ENCODE measurements around the gene SF3A1.

SF3A1 gene

DNA sequence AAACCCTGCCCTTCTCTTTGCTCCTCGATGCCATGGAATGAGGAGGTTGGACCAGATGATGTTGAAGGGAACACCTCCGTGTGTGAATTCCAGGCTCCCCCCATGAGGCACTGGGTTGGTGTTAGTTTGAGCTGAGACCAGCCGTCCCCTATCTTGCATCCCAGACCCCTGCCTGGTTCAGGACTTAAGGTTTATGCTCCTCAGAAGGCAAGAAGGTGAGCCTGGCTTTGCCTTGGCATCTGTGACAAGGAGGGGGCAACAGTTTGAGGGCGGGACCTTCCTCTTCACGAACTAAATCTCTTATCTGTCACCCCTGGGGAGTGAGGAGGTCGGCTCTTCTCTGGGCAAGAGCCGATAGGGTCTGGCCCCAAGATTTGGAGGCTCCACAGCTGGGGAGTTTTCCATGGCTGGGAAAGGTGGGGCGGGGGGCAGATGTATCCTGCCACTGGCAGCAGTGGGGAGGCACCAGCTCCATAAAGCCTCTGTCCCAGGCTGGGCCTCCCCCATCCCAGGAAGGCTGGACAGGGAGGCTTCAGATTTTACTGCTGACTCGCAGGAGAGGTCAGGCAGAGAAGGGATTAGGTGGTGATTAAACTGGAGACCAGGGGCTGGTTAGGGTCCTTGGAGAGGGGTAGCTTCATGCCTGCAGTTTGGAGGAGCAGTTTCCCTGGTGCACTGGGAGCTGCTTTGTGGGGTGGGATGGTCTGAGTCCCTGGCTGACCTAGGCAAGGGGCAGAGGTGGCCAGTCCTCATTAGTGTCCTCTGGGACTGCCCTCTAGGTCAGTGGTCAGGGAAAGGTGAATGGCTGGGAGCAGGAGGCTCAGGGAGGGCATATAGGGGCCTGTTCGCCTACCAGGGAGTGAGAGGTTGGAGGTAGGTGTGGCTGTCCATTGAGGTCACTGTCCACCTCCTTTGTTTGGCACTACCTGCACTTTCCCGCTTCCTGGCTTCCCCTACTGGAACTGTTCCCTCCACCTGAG is 41.3 kb upstream of the SF3A1 start:
- peaks cover 2% of the 10 kb centered on the region for H3K79me2 ChIP-seq
- H3K9me3 ChIP-seq (ENCODE audit: control insufficient read depth, low read length): no peaks in the 10 kb centered on the region
- peak overlapping the region; percentile 64 for H3K4me2 ChIP-seq (ENCODE audit: low read length)
- H3K4me3 ChIP-seq (ENCODE audit: low read depth, low read length): peak overlapping the region; percentile 70
- no peaks in the 10 kb centered on the region for H3K27me3 ChIP-seq (ENCODE audit: control insufficient read depth, insufficient read depth, low read length)
- TF ChIP-seq, protein P1, sequence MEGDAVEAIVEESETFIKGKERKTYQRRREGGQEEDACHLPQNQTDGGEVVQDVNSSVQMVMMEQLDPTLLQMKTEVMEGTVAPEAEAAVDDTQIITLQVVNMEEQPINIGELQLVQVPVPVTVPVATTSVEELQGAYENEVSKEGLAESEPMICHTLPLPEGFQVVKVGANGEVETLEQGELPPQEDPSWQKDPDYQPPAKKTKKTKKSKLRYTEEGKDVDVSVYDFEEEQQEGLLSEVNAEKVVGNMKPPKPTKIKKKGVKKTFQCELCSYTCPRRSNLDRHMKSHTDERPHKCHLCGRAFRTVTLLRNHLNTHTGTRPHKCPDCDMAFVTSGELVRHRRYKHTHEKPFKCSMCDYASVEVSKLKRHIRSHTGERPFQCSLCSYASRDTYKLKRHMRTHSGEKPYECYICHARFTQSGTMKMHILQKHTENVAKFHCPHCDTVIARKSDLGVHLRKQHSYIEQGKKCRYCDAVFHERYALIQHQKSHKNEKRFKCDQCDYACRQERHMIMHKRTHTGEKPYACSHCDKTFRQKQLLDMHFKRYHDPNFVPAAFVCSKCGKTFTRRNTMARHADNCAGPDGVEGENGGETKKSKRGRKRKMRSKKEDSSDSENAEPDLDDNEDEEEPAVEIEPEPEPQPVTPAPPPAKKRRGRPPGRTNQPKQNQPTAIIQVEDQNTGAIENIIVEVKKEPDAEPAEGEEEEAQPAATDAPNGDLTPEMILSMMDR (IDR thresholded peaks at IDR 0.05): no peak
- no peak overlapping the region for H3K27ac ChIP-seq
- H3K36me3 ChIP-seq (ENCODE audit: control insufficient read depth, insufficient read depth, low read length): no peaks in the 10 kb centered on the region
- no peak overlapping the region for H3K9ac ChIP-seq
- H3K4me1 ChIP-seq: no peaks in the 10 kb centered on the region
- no peak overlapping the region for H2AFZ ChIP-seq

DNA sequence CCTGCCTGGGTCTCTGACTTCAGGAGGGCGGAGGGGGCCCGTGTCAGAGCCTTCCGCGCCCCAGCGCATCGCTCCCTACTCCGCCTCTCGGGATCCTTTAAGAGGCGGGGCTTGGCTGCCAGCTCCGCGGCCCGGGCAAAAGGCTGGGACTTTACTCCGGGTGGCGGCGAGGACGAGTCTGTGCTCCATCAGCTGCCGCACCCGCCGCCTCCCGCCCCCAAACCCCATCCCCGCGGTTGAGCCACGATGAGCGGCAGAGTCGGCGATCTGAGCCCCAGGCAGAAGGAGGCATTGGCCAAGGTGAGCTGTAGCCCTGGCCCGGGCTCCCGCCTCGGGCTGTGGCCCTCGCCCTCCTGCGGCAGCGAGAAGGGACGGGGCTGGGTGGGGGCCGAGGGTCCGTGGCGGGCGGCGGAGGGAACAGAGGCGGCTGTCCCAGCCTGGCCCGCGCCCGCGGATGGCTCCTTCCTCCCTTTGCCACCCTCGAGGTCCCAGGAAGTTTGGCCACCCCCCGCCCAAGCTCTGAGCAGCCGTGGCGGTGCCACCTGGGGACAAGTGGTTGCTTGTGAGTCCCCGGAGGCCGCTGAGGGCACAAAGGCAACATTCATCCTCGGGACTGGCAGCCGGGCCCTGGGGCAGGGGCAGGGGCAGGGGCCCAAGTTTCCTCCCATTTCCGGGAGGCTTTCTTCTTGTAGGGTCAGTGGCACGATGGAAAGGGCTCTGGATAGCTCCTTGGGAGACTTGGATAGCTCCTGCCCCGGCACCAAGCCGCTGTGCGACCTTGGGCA is 40.4 kb upstream of the SF3A1 start, which contains the start of gene SEC14L2:
TSS of gene SEC14L2 (plus strand) at position 148 of the 785 bp plus-strand sequence. CDS start at position 247, 99 bp downstream.
- Histone ChIP-seq H3K27ac (no peak within 1 kb of the TSS), H3K79me2 (peaks cover 2% of the 10 kb centered on the region), H3K4me1 (no peaks in the 10 kb centered on the region), H2AFZ (peak within 1 kb of the TSS; percentile 86), H3K27me3 (ENCODE audit: control insufficient read depth, insufficient read depth, low read length) (no peaks in the 10 kb centered on the region), H3K36me3 (ENCODE audit: control insufficient read depth, insufficient read depth, low read length) (no peaks in the 10 kb centered on the region), H3K4me3 (ENCODE audit: low read depth, low read length) (peak within 1 kb of the TSS; percentile 70), H3K4me2 (ENCODE audit: low read length) (peak within 1 kb of the TSS; percentile 64), H3K9me3 (ENCODE audit: control insufficient read depth, low read length) (no peaks in the 10 kb centered on the region), H3K9ac (peak within 1 kb of the TSS; percentile 4)
- TF ChIP-seq, protein P1 (IDR thresholded peaks at IDR 0.05): no peak

DNA sequence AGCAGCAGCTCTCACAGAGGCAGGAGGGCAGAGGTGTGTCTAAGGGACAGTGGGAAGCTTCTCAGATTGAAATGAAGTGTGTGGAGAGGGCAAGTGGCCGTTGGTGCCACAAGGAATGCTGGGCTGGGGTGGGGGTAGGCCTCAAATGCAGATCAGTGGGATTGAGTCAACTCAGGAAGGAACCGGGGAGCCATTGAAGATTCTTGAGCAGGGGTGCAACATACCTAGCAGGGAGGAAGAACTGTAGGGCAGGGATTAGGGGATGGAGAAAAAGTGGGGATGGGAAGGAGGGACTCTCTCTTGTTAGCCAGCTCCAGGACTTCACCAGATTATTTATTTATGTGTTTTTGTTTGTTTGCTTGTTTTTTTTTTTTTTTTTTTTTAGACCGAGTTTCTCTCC is 37.2 kb upstream of the SF3A1 start:
- H3K9me3 ChIP-seq (ENCODE audit: control insufficient read depth, low read length): no peaks in the 10 kb centered on the region
- TF ChIP-seq, protein P1 (IDR thresholded peaks at IDR 0.05): no peak
- peaks cover 2% of the 10 kb centered on the region for H3K79me2 ChIP-seq
- H3K4me2 ChIP-seq (ENCODE audit: low read length): no peak overlapping the region
- no peaks in the 10 kb centered on the region for H3K27me3 ChIP-seq (ENCODE audit: control insufficient read depth, insufficient read depth, low read length)
- H3K36me3 ChIP-seq (ENCODE audit: control insufficient read depth, insufficient read depth, low read length): no peaks in the 10 kb centered on the region
- no peak overlapping the region for H2AFZ ChIP-seq
- H3K27ac ChIP-seq: no peak overlapping the region
- no peak overlapping the region for H3K4me3 ChIP-seq (ENCODE audit: low read depth, low read length)
- H3K9ac ChIP-seq: no peak overlapping the region
- H3K4me1 ChIP-seq: peaks cover 3% of the 10 kb centered on the region

DNA sequence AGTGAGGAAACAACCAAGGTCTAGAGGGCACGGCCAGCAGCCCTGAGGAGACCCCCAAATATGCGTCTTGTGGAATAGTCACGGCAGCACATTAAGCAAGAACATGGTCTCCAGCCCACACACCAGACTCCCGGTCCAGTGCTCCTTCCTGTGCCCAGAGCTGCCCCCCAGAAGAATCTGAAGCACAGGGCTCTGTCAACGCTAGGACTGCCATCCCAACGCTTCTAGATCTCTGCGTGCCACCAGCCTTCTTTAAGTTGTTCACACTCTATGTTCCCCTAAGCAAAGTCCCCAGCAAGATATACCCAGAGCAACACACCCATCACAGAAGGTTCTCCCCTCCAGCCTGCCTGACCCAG is 36.6 kb upstream of the SF3A1 start:
- Histone ChIP-seq H2AFZ (no peak overlapping the region), H3K4me3 (ENCODE audit: low read depth, low read length) (no peak overlapping the region), H3K27me3 (ENCODE audit: control insufficient read depth, insufficient read depth, low read length) (no peaks in the 10 kb centered on the region), H3K9ac (no peak overlapping the region), H3K36me3 (ENCODE audit: control insufficient read depth, insufficient read depth, low read length) (no peaks in the 10 kb centered on the region), H3K9me3 (ENCODE audit: control insufficient read depth, low read length) (no peaks in the 10 kb centered on the region), H3K4me1 (peaks cover 3% of the 10 kb centered on the region), H3K27ac (no peak overlapping the region), H3K4me2 (ENCODE audit: low read length) (no peak overlapping the region), H3K79me2 (peaks cover 2% of the 10 kb centered on the region)
- TF ChIP-seq, protein P1 (IDR thresholded peaks at IDR 0.05): no peak
